HG02763 (cell line): ENCODE measurements around the gene RNGTT.
"Not testable (repeated sequence)": the region's sequence is repeated elsewhere in the genome, so short reads cannot be mapped to it uniquely, and the experiment has no call there.

ENCODE experiments used
- ATAC-seq: cut with Tn5 transposase; IDR thresholded peaks from one replicate; pipeline ENCODE4 v1.9.1; 2021; ENCODE audit warnings: mild to moderate bottlenecking, moderate library complexity; ENCODE audit not compliant: unreplicated experiment

The RNGTT gene

DNA sequence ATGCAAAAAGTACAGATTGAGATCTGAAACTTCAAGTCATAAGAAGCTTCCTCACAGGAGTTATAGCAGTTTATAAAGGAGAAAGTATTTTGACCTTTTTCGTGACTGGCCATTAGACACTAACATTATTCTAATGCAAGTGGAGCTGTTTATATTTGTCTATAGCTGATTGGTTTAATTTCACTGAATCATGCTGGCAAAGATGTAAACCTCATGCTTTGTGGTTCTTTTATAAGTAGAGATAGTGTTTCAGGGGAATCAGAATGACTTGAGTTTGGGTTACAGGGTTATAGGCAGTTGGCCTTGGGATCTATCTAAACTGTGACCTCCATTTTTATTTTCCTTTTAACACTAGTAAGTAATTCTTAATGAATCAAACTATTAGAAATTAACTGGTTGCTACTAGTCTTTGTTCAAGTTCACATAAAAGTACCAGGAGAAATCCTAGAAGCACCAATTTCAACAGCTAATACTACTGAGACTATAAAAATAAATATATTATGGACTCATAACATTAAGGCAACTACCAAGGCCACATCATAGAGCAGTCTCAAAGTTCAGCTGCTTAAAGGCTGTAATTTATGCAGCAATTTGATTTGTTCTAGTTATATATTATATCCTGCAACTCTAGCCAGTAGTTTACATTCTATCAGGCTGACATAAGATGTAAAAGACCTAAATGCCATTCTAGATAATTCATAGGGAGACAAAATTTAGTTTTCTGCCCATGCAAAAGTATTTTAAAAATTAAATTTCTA, 94.0 kb downstream of the RNGTT start:
- ATAC-seq: no peak

- ATAC-seq: no peak
Measured at GRCh38 chr6:88867841-88868731, 95.3 kb downstream of the RNGTT start.

DNA sequence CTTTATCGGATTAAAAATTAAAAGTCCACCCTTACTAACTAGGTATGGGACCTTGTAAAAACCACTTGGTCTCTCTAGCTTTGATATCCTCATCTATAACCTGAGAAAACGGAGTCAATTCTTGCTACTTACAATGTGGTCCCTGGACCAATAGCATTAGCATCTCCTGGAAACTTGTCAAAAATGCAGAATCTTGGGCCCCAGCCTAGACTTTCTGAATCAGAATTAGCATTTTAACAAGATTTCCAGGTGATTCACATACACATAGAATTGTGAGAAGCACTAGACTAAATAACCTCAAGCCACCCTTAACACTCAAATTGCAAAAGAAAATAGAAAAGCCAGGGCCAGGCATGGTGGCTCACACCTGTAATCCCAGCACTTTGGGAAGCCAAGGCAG, 96.6 kb downstream of the RNGTT start:
- no peak for ATAC-seq

GRCh38 chr6:88865275-88865674, 98.1 kb downstream of the RNGTT start:
- no peak for ATAC-seq

- no peak for ATAC-seq
Measured at GRCh38 chr6:88864359-88865054, 98.9 kb downstream of the RNGTT start.

DNA sequence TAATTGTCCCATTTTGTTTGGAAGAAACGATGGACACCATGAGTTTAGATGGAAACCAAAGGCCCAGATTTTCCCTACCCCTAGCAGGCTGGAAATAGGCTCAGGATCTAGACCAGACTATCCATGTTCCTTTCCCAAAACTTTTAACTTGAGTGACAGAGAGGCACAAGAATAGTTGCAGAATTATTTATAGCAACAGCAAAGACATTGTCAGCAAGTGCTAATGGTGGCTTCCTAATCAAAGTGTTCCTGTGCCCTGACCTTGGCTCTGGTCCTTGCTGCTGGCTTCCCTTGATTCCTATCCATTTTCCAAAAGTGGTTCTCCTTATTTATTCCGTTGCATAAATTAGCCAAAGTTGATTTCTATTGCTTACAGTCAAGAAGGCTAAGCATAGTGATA, 103.1 kb downstream of the RNGTT start:
- ATAC-seq: no peak

DNA sequence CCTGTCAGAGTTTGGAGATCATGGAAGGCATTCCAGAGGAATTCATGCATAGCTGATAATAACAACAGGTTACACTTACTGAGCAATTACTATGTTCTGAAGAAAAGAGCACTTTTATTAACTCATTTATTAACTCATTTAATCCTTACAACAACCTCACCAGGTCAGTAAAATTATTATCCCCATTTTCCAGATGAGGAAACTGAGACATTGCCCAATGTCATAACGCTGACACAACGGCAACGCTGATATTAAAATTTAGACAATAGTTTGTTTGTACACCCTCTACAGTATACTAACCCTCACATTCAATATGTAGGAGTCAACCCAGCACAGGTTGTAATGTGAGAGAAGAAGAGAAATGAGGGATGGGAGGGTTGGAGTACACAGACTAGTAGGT, 105.0 kb downstream of the RNGTT start:
- no peak for ATAC-seq

DNA sequence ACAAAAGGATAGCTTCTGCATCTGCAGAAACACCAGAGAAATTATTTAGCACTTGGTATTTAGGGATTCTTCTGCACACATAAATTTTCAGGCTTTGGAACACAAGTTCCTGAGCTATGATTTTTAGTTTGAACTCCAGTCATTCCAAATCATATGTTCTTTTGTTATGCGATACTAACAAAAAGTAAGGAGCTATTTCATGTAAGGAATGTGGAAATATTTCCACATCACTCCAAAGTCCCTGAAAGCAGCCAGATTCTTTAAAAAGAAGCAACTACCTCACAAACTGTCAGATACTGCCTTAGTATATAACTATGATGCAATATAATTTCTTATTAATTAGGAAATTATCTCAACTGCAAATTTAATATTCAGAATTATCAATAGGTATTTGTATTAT, 106.9 kb downstream of the RNGTT start:
- no peak for ATAC-seq

- no peak for ATAC-seq
Measured at GRCh38 chr6:88855541-88856147, 107.8 kb downstream of the RNGTT start.

DNA sequence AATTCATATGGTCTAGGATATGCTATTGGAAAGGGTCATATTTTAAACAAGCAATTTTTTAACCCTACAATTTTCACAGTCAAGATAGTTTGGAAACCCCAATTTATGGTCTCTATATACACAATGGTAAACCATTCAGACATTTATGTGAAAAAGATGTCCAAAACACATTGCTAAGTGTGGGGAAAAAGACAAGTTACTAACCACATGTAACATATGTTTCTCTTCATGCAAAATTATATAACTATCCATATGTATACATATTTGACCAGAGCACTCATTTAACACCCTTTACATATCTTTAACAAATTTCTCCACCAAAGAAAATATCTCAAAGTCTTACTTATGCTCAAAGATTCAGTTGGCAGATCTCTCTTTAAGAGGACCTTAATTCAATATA, 110.6 kb downstream of the RNGTT start:
- ATAC-seq: no peak

- ATAC-seq: no peak
Measured at GRCh38 chr6:88852000-88852399, 111.4 kb downstream of the RNGTT start.

DNA sequence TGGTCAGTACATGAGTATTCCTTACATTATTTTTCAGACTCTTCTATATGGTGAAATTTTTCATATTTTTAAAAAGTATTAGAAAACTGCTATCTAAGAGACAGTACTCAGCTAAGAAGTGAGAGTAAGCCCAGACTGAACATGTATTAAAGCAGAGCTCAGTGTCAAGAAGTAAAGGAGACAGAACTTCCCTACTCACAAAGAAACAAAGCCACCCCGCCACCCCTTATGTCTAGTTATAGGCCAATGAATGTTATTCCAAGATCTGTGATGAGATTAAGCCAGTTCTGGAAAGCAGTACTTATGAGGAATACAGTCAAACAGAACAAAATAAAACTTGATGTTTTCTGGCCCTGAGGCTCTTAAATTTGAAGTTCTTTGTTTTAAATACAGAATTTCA, 114.5 kb downstream of the RNGTT start:
- no peak for ATAC-seq

DNA sequence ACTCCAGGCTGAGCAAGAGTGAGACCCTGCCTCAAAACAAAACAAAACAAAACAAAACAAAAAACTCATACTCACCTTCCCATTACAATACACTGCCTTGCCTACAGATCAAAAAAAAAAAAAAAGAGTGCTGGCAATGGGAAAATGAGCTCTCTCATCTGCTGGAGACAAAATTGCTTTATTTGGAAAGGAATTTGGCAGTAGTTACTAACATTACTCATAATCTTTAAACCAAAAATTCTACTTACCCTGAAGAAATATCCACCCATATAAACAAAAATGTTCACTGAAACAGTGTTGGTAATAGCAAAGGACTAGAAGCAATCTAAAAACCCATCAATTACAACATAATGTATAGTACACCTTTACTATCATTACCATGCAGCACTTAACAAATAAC, 120.4 kb downstream of the RNGTT start:
- ATAC-seq: no peak

- ATAC-seq: no peak
Measured at GRCh38 chr6:88842320-88842719, 121.1 kb downstream of the RNGTT start.

DNA sequence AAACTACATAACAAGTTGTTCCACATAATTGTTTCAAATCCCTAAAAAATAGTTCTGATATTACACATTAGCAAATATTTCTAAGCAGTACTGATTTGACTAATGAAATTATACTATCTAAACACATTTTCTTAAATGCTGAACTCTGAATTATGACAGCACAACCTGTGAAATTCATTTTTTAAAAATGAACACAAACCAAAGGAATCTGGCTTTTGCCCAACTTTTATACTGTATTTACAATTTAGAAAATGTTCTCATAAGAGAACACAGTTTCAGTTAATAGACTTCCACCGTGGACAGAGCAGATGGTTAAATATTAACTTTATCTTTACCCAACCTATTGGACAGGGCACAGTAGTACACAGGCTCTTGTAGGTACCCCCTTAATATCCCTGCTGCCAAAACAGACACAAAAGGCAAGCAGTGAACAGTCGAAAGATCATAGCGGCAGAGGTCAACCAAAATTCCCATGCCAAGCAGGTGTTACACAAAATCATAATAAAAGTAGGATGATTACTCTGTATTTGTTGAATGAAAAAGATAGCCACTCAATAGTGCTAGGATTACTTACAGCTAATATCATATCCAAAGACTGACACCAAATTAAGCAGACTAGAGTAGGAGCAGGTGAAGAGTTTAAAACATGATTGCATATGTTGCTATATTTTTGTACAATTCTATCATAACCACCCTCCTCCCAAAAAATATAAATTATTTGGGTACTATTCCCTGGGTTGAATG, 122.5 kb downstream of the RNGTT start:
- ATAC-seq: no peak

- ATAC-seq: no peak
Measured at GRCh38 chr6:88840289-88840688, 123.1 kb downstream of the RNGTT start.

DNA sequence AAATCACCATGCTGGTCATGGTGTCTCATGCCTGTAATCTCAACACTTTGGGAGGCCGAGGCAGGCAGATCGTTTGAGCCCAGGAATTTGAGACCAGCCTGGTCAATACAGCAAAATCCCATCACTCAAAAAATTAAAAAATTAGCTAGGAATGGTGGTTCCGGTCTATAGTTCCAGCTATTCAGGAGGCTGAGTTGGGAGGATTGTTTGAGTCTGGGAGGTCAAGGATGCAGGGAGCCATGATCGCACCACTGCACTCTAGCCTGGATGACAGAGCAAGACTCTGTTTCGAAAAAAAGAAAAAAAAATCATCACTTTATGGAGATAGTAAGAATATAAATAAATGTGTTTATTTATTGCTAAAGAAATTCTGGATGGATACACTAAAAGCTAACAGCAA, 124.1 kb downstream of the RNGTT start:
- ATAC-seq: no peak

DNA sequence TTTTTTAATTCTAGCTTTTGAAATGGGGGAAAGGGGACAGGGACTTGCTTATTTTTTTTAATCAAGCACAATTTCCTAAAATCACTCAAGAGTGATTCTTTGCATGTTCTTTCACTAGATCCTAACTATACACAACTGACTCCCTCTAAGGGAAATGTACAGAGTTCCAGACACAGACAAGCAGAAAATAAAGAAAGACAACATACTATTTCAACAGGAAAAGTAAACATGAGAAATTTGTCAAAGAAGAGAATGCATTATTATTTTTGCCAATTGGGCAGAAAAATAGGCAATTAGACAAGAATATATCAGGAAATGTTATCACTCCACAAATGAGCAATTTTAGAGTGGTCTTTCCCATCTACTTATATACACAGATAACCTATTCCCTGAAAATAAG, 128.2 kb downstream of the RNGTT start:
- no peak for ATAC-seq

DNA sequence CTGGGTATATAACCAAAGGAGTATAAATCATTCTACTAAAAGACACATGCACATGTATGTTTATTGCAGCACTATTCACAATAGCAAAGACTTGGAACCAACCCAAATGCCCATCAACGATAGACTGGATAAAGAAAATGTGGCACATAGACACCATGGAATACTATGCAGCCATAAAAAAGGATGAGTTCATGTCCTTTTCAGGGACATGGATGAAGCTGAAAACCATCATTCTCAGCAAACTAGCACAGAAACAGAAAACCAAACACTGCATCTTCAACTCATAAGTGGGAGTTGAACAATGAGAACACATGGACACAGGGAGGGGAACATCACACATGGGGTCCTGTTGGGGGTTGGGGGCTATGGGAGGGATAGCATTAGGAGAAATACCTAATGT, 130.3 kb downstream of the RNGTT start:
- ATAC-seq: not testable (repeated sequence)

DNA sequence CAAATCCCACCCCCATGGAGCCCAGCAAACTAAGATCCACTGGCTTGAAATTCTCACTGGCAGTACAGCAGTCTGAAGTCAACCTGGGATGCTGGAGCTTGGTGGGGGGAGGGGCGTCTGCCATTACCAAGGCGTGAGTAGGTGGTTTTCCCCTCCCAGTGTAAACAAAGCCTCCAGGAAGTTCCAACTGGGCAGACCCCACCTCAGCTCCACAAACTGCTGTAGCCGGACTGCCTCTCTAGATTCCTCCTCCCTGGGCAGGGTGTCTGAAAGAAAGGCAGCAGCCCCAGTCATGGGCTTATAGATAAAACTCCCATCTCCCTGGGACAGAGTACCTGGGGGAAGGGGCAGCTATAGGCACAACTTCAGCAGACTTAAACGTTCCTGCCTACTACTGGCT, 135.8 kb downstream of the RNGTT start:
- ATAC-seq: not testable (repeated sequence)

DNA sequence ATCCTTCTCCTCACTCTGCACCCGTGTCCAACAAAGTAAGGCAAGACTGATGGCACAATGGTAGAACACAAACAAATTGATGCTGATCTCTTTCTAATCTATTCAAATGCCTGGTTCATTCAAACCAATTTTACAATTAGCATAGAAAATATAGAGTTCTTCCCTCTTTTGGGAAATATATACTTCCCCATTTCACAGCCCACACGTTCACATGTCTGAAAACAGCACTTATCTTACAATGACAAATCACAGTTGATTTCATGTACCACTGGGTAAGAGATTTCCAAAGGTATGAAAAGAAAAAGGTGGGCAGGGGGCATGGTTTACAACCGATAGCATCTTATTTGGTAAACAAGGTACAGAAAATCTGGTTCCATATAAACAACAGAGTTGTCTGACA, 137.6 kb downstream of the RNGTT start:
- ATAC-seq: no peak
